D721Med (cell line): ENCODE measurements around the gene PDE4B.

Experiments used
- DNase-seq: peaks from one replicate; pipeline ENCODE4 v3.0.0; 2011; ENCODE audit warnings: low spot score; ENCODE audit not compliant: insufficient read length
- FAIRE-seq: peaks from 2 replicates; lab custom pipeline; 2011; peaks lifted over from hg19 to GRCh38; lab: Jason Lieb, UNC
- TF ChIP-seq, protein P1 (sequence below): IDR thresholded peaks from 2 replicates; pipeline ENCODE4 v1.5.1; 2012; ENCODE audit warnings: mild to moderate bottlenecking, control low read depth; ENCODE audit not compliant: insufficient read depth; ENCODE audit errors: missing control alignments

The PDE4B gene

GRCh38 chr1:66422804-66423203 is 630.1 kb downstream of the PDE4B start:
- FAIRE-seq (no peak), DNase-seq (no peak)

More at GRCh38 chr1:66422804-66423203, 630.1 kb downstream of the PDE4B start:
- TF ChIP-seq, protein P1, sequence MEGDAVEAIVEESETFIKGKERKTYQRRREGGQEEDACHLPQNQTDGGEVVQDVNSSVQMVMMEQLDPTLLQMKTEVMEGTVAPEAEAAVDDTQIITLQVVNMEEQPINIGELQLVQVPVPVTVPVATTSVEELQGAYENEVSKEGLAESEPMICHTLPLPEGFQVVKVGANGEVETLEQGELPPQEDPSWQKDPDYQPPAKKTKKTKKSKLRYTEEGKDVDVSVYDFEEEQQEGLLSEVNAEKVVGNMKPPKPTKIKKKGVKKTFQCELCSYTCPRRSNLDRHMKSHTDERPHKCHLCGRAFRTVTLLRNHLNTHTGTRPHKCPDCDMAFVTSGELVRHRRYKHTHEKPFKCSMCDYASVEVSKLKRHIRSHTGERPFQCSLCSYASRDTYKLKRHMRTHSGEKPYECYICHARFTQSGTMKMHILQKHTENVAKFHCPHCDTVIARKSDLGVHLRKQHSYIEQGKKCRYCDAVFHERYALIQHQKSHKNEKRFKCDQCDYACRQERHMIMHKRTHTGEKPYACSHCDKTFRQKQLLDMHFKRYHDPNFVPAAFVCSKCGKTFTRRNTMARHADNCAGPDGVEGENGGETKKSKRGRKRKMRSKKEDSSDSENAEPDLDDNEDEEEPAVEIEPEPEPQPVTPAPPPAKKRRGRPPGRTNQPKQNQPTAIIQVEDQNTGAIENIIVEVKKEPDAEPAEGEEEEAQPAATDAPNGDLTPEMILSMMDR, result no peak
